Stimulated activated CD4-positive, alpha-beta T cell treated with anti-CD3 and anti-CD28 coated beads, Interleukin-1b, Interleukin-23, amount 100 ng/mL, for 4 hours (primary cell): ENCODE results near the gene CCM2L.
A peak's percentile ranks its signal among the peaks of the same experiment; 100 is the strongest.

Experiments used
- DNase-seq, 2 donors: peaks; one replicate each; pipeline ENCODE4 v3.0.0-alpha.2; 2020; ENCODE audit warnings: low read depth in 2 of 2

The CCM2L gene

GRCh38 chr20:32010101-32010500 lies at the start of gene CCM2L:
Gene CCM2L, plus strand, starts transcription at chr20:32010438. Its CDS starts 17 bp downstream, at chr20:32010455.
- no peak for DNase-seq

- no peak for DNase-seq
Observed at GRCh38 chr20:31962761-31963160, 47.5 kb upstream of the CCM2L start.

GRCh38 chr20:31963889-31964288 lies 46.3 kb upstream of the CCM2L start:
- no peak for DNase-seq

- no peak for DNase-seq
Observed at GRCh38 chr20:31966991-31967655, 43.1 kb upstream of the CCM2L start.

- DNase-seq = no peak
Observed at GRCh38 chr20:31967830-31968249, 42.4 kb upstream of the CCM2L start, which contains the start of gene XKR7. Gene XKR7, plus strand, starts transcription at chr20:31968151. Its CDS starts 25 bp downstream, at chr20:31968176.

GRCh38 chr20:31968291-31969126 lies 41.7 kb upstream of the CCM2L start:
- DNase-seq = peak; percentile 68 to 78

GRCh38 chr20:31969991-31970390 lies 40.2 kb upstream of the CCM2L start:
- no peak for DNase-seq

GRCh38 chr20:31972471-31973021 lies 37.7 kb upstream of the CCM2L start:
- no peak for DNase-seq

GRCh38 chr20:31974296-31974695 lies 35.9 kb upstream of the CCM2L start:
- DNase-seq = no peak

GRCh38 chr20:31974951-31975487 lies 35.2 kb upstream of the CCM2L start:
- DNase-seq = no peak

GRCh38 chr20:31975874-31976273 lies 34.4 kb upstream of the CCM2L start:
- no peak for DNase-seq

- no peak for DNase-seq
Observed at GRCh38 chr20:31977080-31977479, 33.2 kb upstream of the CCM2L start.

- DNase-seq = no peak
Observed at GRCh38 chr20:31979713-31980426, 30.4 kb upstream of the CCM2L start.

- no peak for DNase-seq
Observed at GRCh38 chr20:31981784-31982183, 28.5 kb upstream of the CCM2L start.

GRCh38 chr20:31984981-31985471 lies 25.2 kb upstream of the CCM2L start:
- no peak for DNase-seq

- no peak for DNase-seq
Observed at GRCh38 chr20:31987744-31988143, 22.5 kb upstream of the CCM2L start.

- no peak for DNase-seq
Observed at GRCh38 chr20:31988430-31989015, 21.7 kb upstream of the CCM2L start.

GRCh38 chr20:31989030-31989645 lies 21.1 kb upstream of the CCM2L start:
- DNase-seq = no peak

GRCh38 chr20:31990641-31991338 lies 19.4 kb upstream of the CCM2L start:
- DNase-seq = no peak

- no peak for DNase-seq
Observed at GRCh38 chr20:31991339-31991705, 18.9 kb upstream of the CCM2L start.
